ENCODE measurements around the gene ANKRD66.
"Not testable (repeated sequence)": the region's sequence is repeated elsewhere in the genome, so short reads cannot be mapped to it uniquely, and the experiment has no call there.

The ANKRD66 gene

DNA sequence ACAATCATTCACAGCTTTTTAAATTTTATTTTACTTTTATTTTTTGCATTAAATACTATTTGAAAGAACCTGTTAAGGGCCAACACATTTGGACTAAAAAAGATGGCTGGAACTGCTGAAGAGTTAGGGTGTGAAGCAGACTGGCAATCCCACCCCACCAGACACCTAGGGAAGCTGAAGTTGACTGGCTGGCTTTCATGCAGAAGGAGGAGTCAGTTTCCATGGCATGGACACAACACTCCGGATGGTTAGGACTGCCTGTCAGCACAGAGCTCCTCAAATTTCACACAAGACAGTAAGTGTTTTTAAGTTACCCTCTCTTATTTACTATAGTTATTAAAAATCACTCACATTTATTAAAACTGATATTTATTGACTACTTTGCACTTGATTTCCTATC, at the start of gene ANKRD66:
TSS of gene ANKRD66 (plus strand) at position 238 of the 400 bp plus-strand sequence. CDS start 5,016 bp downstream, outside the sequence.
- no peak for DNase-seq (ENCODE audit: low read depth)

DNA sequence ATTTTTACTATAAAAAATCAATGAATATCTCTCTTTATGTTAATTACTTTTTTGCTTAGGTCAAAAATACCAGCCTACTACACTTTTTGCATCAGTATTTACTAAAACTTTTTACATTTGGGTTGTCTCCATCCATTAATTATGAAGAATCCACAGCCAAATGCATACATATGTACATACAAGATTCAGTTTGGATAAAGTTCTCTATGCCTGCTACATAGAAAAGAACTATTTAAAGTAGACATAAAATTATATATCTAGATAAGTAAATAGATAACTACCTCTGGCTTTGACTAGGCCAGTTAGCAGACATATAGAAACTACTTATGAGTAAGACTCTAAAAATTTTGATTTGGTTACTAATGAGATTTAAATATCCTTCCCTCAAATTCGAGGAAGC, 46.8 kb upstream of the ANKRD66 start:
- DNase-seq (ENCODE audit: low read depth), result no peak

DNA sequence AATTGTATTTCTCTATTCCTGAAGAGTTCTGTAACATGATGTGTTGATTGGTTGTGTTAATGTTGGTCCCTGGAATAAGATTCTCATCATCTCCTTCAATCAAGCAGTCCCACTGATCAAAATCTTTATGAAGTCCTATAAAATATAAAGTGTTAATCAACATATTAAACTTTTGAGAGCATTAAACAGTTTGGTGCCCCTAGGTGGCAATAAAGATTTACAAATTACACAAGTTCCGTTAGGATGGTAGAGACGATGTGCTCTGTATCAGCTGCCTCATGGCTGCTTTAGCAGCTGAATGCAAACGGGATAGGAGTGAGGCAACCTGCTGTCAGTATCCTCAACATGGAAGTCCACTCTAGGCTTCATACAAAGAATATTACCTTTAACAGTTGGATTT, 42.2 kb upstream of the ANKRD66 start:
- no peak for DNase-seq (ENCODE audit: low read depth)

DNA sequence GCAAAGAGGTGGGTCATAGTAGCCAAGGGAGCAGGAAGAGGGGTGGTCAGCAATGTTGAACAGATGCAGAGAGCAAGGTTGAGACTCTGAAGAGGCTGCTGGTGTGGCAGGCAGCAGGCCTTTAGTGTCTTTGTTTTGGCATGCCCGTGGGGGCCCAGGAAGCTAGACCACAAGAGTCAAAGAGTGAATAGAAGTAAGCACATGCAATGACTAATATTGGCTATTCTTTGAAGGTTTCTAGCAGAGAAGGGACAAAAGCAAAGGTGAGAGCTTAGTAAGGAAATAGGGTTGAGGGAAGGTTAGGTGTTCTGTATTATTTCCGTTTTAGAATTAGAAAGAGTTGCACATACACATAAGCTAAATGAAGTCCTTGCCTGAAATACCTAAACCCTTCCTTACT, 40.3 kb upstream of the ANKRD66 start:
- no peak for DNase-seq (ENCODE audit: low read depth)

DNA sequence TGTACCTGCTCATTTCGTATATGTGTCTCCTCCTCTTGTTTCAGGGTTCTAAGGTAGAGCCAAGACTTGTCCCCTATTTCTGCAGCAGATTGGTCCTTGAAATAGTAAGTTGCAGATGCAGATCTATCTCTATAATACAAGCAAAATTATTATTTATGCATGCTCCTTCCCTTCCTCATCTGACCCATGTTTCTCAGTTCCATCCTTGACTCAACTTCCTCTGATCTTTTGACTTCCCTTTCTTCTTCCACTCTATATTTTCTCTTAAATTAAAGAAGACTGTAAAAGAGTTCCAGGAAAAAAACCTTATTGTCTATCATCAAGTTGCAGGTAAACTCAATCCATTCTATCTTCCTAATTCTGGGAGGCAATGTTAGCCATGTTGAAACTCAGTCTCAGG, 35.2 kb upstream of the ANKRD66 start:
- no peak for DNase-seq (ENCODE audit: low read depth)

DNA sequence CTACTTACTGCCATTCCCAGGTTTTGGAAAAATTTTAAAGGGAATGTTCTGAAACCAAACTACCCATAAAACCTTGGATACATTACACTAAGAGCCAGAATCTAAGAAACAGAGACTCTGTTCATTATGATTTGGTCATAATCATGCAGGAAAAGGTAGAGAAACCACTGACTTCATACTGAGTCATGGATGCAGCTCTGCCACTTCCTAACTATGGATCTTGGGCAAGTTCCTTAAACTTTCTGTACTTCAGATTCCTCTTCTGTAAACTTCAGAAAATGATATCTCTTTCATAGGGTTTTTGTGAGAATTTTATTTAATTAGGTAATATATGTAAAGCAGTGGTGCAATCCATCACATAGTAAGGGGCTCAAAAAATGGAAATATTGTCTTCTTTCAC, 31.6 kb upstream of the ANKRD66 start:
- no peak for DNase-seq (ENCODE audit: low read depth)

DNA sequence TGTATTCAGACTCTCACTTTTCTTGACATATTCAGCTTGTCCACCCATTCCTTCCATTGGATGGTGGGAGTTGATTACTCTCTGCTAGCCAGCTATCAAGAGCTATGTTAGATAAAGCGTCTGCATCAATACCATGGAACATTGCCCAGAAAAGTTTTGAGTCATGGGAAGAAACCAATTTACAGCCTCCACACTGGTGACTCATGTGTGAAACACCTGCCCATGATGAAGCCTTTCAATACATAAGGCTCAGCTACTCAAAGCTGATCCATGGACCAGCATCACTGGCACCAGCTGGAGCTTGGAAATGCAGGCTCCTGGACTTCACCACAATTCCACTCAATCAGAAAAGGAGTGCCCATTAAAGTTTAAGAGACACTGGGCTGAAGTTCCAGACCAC, 27.6 kb upstream of the ANKRD66 start:
- no peak for DNase-seq (ENCODE audit: low read depth)

DNA sequence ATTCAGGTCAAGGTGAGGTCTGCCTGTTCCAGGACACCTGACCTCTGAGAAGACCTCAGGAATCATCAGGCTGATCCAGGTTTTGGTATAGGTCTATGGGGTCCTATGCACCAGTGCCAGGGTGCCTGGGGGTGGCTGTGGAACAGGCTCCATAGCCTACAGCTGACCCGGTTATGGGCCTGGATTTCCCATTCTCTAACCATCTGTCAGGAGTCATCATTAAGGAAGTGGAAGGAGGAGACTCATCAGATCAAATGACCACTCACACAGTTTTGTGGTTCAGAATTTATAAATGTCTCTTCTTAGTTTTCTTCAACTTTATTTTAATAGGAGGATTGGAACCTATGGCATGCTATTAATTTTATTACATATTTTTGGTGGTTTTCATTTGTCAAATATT, 26.3 kb upstream of the ANKRD66 start:
- DNase-seq (ENCODE audit: low read depth), result no peak

DNA sequence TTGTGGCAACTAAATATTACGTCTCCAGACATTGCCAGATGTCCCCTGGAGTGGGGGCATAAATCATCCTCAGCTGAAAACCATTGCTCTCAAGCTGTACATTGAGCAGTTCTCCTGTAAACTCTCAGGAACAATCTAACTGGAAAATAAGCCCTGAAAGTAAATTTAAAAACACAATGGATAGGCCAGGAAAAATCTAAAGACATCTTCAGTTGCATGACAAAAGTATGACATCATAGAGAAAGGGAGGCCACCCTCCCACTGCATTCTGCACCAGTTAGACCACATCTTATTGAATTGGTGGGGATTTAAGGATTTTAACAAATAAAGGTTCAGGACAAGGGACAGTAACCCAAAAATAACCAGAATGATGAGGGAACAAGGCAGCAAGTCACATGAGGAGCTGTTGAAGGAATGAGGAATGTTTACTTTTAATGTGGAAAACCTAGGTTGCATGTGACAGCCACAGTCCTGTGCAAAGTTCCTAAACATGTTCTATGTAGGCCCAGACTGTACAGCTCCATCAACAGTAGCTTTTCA, 16.9 kb upstream of the ANKRD66 start:
- DNase-seq (ENCODE audit: low read depth), result no peak

DNA sequence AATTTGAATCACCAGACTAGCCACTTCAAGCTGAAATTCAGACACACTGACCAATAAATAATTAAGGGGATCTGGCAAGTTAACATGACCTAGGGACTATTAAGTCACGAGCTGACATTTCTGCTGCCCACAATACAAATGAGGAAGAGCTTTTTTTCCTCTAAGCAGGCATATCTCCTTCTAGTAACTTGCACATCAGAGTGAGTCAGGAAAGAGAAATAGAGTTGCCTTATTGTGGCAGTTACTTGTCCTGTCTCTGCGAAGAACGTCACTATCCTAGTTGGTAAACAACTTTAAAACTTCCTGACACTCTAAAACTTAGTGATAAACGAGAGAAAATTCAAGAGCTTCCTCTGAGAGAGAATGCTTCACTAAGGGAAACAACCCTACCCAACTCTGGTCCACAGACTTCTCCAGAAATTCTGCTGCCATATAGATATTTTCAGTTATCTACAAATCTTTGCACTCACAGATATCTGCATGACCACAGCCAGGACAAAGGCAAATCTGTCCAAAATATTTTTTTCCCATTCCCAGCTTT, 15.7 kb upstream of the ANKRD66 start:
- DNase-seq (ENCODE audit: low read depth), result no peak

DNA sequence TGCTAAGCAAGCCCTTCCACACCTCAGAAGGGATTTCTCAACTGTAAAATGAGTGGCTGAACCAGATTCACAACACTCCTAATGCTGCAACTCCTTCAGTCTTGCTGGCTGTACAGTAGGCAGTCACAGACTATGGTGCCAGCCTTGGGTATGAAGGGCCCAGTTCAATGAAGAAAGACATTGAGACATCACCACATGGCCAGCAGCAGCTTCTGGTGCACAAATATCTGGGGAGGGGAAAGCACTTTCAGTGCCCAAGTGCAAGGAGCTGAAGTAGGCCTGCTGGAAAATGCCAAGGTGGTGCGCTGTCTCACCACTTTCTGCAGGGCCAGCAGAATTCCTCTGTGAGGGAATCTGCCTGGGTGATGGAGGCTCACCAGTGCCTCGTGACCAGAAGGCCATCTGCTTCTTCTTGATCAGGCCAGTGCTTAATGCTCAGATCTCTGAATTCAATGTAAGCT, 13.4 kb upstream of the ANKRD66 start:
- no peak for DNase-seq (ENCODE audit: low read depth)

DNA sequence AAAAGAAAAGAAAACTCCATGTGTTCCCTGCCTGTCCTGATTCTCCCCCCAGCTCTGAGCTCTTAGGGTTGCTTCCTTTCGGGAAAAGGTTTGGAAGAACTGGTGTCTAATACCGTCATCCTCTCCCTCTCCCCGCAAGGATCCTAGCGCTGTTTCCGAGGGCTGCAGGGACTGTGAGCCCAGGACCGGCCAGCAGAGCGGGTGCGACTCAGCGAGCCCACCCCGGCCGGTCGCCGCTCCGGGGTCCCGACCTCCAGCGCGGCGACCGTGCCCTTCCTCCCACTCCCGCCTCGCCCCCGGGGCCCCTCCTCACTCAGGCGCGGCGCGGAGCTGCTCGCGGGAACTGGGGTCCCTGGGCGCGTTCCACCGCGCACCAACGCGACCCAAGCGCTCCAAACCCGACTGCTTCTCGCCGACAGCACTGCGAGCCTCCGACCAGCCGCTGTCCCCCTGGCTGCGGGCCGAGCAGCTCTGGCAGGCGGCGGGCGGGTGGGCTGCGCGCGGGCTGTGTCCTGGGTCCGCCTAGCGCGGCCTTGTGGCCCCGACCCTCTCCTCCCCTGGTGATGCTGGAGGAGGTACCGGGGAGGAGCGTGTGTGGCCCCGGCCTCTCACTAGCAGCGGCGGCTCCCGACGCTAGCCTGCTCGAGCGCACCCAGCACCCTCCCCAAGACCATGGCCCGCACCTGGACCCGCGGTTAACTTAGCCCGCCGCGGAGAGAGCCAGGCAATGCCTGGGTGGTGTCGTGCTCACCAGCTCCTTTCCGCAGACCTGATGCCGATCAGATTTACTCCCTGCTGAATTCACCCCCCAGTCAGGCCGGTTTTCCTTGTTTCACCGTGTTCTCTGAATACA, 11.6 kb upstream of the ANKRD66 start, which contains the start of gene PLA2G7:
TSS of gene PLA2G7 (minus strand) at position 509 of the 853 bp plus-strand sequence. CDS start 12,484 bp downstream, outside the sequence.
- no peak for DNase-seq (ENCODE audit: low read depth)

DNA sequence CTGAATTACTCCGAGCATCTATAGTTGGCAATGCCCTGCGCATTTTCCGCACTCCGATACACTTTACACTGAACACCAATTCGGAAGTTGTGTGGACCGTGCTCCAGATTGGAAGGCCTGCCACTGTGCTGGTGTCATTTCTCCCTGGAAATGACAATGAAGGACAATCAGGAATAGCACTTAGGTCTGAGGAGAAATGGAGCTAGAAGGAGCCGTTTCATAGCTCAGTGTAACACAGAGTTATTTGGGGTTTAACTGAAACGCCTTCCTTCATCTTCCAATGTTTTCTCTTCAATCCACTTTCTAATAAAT, 11.1 kb upstream of the ANKRD66 start:
- DNase-seq (ENCODE audit: low read depth), result no peak

DNA sequence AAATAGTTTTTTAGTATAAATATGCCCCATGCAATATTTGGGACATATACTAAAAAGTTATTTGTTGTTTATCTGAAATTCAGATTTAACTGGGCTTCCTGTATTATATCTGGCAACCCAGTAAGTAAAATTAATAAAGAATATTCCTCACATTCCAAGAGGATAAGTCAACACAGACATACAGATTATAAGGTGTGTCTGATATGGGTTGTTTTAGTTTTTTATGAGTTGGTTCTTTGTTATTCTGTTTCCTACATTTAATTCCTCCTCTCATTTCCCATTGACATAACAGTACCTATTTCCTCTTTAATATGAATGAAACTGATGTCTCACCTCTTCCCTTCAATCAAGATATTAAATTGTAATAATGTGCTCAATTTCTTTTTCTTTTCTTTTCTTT, 9.8 kb upstream of the ANKRD66 start:
- no peak for DNase-seq (ENCODE audit: low read depth)

DNA sequence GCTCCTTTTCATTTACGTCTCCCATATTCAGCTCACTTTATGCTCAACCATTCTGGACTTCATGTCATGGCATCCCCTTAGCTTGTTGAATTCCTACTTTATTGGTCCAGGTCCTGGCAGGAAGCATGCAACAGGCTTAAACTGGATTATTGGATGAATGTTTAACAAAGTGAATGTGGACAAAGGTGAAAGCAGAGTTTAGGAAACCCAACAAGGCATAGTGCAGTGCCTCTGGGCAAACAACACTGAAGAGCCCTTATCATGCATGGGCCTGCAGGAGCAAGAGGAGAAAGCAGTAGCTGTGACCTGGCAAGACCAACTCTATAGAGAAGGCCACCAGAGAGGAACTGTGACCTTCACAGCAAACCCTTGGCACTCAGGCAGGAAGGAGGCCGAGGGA, 5.3 kb upstream of the ANKRD66 start:
- no peak for DNase-seq (ENCODE audit: low read depth)

DNA sequence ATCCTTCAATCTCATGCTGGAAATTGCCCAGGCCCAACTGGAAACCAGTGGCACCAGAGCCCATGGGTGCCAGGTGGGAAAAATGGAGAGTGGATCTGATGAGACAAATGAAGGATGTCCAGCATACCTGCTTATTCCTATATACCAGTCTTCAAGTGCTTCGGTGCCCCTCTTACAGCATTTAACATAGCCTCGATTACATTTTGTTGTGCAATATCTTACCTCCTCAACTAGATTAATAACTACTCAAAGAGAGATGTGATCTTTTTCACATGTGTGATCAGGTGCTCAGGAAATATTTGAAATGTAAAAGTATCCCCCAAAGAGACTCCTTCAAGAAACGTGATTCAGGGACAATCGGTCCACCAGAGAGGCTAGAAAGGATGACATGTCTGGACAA, 4.8 kb upstream of the ANKRD66 start:
- DNase-seq (ENCODE audit: low read depth), result no peak

DNA sequence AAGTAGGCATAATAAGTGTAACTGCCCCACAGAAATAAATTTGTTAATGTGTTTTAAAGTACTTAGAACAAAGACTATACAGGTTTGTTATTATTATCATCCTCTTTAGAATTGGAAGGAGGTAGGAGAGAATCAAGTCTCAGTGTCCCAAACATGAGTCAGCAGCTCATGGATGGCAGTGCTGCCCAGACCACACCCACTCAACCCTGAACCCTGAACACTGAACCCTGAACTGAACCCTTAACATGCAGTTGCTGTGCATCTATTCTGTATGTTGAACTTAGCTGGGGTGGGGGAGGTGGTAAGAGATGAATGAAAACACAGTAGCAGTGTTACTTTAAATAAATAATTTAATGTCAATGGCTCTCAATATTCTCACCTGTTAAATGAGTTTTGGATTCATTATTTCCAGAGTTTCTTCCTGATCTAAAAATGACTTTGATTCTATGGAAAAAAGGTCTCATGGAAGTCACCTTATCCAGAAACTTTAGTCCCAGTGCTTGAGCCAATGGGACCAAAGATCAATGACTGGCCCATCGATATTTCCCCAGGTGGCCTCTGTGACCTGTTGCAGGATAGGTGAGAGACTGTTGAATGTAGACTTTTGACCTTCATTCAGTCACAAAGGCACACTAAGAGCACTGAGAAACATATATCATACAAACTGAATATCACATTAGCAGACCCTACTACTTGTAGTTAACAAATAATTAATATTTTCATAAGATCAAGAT, 3.1 kb upstream of the ANKRD66 start:
- no peak for DNase-seq (ENCODE audit: low read depth)

DNA sequence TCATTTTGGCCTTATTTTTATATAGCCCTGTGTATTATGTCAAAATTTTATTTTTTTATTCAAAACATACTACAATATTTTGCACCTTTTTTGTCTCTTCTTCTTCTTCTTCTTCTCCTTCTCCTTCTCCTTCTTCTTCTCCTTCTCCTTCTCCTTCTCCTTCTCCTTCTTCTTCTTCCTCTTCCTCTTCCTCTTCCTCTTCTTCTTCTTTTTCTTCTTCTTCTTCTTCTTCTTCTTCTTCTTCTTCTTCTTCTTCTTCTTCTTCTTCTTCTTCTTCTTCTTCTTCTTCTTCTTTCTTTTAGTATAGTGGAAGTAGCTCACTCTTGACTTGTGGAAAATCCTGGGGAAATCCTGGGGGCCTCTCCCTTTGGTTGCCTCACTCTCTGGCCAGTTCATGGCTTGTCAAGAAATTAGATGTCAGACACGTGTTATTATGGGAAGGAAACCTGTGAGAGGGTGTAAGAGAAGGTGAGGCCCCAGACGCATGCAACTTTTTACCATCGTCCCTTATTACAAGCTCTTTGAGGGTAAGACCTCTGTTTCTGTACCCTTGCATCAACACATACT, 2.5 kb upstream of the ANKRD66 start:
- DNase-seq (ENCODE audit: low read depth), result not testable (repeated sequence)

DNA sequence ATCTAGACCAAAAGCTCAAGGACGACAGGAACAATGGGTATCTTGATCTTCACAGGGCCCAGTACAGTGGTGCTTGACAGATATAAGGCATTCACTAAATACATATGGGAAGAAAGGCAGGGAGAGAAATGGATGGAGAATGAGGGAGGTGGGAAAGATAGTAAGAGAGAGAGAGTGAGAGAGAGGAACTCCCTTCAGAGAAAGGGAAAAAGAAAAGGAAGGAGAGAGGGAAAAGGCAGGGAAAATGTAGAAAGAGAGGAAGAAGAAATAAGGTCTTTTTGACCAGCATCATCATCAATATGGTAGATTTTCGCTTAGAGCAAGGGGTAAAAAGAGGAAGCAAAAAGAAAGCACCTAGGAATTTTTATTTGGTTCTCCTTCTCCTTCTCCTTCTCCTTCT, 760 bp upstream of the ANKRD66 start:
- no peak for DNase-seq (ENCODE audit: low read depth)

DNA sequence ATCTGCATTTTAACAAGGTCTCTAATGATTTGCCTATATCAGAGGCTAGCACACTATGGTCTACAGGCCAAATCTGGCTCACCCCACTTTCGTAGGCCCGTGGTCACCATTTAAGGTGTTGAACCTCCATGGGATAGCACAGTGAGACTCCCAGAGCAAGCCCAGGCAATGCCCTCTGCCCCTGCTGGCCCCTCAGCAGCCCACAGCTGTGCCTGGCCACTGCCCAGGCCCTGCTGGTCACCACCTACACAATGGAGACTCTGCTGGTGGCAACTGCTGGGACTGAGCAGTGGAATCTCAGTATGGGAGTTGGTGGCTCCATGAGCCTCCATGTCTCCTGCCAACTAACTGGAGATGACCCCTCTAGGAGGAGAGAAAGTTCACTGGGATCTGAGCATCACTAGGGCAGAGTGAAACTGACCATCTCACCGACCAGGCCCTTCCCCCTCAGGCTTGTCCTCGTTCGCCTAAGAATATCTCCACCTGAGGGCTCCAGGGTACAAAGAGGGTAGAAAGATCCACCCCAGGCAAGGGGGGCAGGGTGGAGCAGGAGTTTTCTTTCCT, 2.3 kb downstream of the ANKRD66 start:
- DNase-seq (ENCODE audit: low read depth), result no peak

DNA sequence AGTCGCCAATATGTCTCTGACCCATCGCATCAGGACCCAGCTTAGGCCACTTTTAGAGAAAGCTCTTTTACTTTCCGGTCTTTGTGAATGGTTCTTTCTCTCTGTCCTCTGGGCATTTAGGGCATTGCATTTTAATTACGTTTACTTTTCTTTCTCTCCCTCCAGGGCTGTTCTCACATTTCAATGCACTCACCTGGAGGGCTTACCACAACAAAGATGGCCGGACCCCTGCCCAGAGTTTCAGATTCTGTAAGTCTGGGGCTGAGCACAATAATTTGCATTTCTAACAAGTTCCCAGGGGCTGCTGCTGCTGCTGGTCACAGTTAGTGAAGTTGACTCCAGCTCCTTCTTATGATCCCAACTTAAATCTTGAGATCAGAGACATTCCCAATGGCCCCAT, 3.0 kb downstream of the ANKRD66 start:
- DNase-seq (ENCODE audit: low read depth), result no peak

DNA sequence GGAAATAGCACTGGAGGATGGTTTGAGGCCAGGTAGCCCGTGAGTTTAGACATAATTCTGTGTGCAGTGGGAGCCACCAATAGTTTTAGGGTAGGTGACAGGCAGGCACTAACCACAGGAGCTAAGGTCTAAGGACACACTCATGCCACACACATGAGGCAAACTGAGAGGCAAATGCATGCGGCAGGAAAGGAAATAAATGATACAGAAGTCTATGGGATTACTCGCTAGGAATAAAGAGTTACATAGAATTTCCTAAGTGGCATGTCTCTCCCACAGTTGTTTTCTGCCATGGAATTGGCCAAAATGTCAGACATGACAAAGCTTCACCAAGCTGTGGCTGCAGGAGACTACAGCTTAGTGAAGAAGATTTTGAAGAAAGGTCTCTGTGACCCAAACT, 4.9 kb downstream of the ANKRD66 start:
- no peak for DNase-seq (ENCODE audit: low read depth)

Measured in stimulated activated CD8-positive, alpha-beta memory T cell treated with anti-CD3 and anti-CD28 coated beads, Interleukin-7, amount 100 ng/mL, for 24 hours (primary cell).